ENCODE results near the gene CAMKMT.

CAMKMT gene

DNA sequence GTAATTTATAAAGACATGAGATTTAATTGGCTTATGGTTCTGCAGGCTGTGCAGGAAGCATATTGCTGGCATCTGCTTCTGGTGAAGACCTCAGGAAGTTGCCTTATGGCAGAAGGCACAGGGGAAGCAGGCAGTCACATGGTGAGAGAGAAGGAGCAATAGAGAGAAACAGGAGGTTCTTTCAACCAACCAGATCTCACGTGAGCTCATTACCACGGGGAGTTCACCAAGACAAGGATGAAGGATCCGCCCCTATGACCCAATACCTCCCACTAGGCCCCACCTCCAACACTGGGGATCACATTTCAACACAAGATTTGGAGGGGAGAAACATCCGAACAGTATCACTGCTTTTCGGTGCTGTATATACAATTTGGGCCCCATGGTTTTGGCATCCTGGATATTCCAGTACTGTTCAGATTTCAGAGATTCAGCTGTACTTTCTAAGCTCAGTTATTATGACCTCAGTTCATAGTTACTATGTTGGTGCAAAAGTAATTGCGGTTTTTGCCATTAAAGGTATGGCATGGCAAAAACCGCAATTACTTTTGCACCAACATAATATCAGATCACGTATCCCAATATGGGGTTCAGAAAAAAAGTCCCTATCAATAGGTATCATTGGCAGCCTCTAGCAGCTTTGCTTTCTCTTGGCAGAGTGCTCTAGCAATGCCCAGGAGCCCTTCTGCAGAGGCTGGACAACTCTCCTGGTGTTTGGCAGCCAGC is 390.2 kb downstream of the CAMKMT start:
- DNase-seq: no peak

DNA sequence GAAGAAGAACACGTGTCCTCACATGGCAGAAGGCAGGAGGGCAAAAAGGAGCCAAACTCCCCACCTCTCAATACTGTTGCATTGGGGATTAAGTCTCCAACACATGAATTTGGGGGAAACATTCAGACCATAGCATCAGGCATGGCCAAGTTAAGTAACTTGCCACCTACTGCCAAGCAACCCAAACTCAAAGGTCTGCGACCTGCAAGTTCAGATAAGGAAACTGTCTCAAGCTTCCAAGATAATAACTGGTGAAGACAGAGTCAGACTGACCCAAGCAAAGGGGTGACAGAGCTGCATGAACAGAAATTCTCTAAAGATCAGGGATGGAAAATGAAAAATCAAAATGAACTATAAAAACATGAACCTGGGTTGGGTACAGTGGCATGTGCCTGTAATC is 391.0 kb downstream of the CAMKMT start:
- no peak for DNase-seq

- peak; percentile 10 for DNase-seq
Measured at GRCh38 chr2:44753552-44754285, 392.0 kb downstream of the CAMKMT start.

- no peak for DNase-seq
Measured at GRCh38 chr2:44758591-44758990, 396.8 kb downstream of the CAMKMT start.

DNA sequence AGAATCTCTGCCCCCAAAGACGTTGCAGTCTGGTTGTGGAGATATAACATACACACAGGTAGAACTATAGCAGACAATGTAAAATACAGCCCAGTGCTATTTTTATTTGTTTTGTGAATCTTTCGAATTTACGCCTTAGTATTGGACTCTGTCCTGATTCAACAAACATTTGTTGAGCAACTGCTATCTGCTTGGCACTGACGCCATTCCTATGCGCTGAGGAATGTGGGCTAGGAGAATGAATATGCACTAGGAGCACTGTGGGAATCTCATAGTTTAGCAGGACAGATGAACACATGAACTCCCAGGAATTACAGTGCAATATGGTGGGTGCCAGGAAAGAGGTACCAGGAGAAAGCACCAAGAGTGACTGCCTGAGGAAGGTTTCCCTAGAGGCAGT is 398.1 kb downstream of the CAMKMT start:
- no peak for DNase-seq

GRCh38 chr2:44763275-44763782 is 401.6 kb downstream of the CAMKMT start:
- no peak for DNase-seq

DNA sequence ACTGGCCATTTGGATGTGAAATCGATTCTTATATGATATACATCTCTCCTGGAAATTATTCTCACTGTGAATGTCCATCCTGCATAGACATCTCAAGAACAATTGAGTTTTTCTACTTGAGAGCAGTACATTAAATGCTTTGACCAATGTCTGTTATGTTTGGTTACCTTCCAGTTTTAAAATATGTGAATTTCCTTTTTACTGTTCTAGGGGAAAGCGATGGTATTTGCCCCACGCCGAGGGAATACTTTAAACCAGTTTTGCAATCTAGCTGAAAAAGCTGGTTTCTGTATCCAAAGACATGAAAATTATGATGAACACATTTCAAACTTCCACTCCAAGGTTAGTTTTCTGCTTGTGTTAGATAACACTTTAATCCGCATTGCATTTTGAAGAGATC is 404.5 kb downstream of the CAMKMT start:
- DNase-seq: no peak

GRCh38 chr2:44766777-44767176 is 405.0 kb downstream of the CAMKMT start:
- no peak for DNase-seq

GRCh38 chr2:44767691-44768090 is 405.9 kb downstream of the CAMKMT start:
- no peak for DNase-seq

DNA sequence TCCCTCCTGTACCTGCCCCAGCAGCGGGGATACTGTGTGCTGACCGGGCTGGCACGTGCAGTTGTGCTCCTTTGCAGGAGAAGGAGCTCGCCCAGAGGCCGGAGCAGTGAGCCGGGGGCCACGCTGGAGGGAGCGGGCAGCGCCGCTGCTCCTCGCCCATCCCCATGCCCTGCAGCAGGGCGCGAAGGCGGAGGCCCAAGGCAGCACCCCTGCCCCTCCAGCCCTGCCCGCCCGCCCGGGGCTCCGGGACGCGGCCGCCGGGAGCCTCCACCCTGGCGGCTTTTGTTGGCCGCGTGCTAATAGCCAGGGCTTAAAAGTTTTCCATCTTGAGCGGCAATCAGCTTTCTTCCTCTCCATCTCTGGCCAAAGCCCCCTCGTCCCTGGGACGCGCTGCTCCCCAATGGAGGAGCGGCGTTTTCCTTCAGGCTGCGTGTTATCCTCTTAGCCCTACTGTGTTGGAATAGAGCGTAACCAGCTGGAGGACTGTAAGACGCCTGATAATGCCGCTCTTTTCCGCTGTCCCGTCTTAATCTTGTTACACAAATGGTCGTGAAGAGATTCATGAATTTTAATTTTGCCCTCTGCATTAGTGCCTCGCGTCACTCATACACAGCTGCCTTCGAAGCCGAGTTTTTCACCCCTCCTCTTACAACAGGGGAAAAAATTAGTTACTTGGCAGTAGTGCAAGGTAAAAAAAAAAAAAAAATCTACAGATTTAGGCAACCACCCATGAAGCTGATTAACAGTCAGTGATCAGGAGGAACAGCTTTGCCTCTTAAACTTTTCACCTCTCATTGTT is 406.9 kb downstream of the CAMKMT start:
- DNase-seq: no peak

DNA sequence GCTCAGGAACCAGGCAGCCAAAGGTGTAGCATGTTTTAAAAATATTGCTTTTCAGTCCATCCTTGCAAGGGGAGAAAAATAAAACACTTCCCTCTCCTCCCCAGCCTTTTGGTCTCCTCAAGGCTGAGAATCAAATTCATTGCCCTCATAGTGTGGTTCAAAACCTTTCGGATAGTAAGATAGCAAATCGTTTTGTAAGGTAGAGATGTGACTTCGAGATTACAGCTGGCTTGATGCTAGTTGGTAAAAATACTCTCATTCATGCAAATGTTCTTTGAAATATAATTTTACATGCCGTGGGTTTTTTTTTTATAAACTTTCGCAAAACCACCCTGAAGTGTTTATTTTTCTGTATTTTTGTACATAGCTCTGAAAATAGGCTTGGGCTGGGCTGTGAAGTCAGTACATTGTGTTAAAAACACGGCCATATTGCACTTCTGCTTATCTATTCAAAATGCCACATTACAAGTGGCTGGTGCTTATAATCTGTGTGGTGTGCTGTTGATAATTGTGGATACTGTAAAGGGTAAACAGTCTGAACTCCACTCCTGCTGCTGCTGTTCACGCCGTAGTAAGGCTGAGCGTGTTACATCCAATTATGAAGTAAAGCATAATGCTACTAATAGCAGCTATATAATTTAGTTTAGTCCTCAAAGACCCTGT is 407.7 kb downstream of the CAMKMT start:
- no peak for DNase-seq

- DNase-seq: no peak
Measured at GRCh38 chr2:44770221-44771195, 408.8 kb downstream of the CAMKMT start.

GRCh38 chr2:44771522-44771921 is 409.8 kb downstream of the CAMKMT start:
- no peak for DNase-seq

DNA sequence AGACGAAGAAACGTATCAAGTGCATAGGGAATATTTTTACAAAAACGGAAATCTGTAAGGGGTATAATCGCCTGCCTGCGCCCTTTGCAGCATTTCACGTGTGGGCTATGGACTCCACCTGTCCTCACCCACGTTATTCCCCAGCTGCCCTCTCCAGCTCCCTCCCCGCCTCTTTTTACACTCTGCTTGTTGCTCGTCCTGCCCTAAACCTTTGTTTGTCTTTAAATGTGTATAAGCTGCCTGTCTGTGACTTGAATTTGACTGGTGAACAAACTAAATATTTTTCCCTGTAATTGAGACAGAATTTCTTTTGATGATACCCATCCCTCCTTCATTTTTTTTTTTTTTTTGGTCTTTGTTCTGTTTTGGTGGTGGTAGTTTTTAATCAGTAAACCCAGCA is 410.4 kb downstream of the CAMKMT start:
- DNase-seq: no peak

- no peak for DNase-seq
Measured at GRCh38 chr2:44772669-44773378, 411.1 kb downstream of the CAMKMT start.

DNA sequence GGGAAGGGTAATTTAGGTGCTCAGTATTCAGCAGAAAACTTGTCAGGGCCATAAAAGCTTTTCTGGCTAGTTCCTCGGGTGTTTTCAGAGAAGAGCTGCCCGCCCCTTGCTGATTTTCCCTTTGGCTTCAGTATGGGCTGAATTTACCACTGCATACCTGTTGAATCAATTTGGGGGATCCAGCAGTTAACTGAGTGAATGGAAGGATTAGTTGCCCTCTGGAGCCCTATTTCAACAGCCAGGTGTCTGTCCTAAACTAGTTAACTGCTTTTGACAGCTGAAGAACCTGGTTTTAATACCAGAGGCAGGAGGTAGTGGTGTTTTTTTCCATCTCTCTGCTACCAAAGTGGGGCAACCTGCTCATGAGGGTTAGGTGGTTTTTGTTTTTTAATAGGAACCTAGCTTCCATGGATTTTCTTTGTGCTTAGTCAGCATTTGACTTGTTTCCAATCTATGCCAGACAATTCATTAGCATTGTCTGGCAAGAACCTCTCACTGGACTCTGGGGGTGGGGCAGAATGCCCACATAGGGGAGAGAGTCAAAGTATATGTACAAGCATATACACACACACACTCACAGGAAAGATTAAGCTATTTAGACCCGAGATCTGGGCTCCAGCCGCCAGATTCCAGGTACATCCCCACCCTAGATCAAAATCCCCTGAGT is 413.2 kb downstream of the CAMKMT start:
- DNase-seq: no peak

- DNase-seq: no peak
Measured at GRCh38 chr2:44777036-44777435, 415.3 kb downstream of the CAMKMT start.

GRCh38 chr2:44777537-44777936 is 415.8 kb downstream of the CAMKMT start:
- DNase-seq: no peak

DNA sequence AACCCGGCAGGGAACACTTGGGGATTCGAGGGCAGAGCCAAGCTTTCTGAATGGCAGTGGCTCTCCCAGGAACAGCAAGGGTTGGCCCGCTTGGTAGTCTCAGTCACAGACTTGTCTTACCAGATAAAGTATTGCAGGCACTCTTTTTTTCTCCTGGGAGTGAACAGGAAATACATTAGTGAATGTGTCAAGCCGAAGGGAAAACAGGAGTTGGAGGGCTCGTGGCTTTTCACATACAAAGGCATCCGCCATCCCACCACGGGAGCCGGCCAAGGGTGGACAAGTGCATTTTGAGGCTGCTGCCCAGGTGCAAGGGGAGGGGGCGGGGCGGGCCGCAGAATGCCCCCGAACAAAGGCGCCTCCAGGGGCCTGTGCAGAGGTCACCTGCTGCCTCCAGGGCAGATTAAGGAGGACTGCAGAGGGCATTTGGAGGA is 416.5 kb downstream of the CAMKMT start:
- DNase-seq: no peak
